GM19099 (cell line): ENCODE results near the gene ZNF256.

ENCODE experiments used
- POLR2A ChIP-seq: IDR thresholded peaks from 3 replicates; pipeline ENCODE4 v1.6.1; 2011; ENCODE audit warnings: low read depth; ENCODE audit not compliant: insufficient read length; ENCODE audit errors: extremely low read depth

Gene ZNF256

DNA sequence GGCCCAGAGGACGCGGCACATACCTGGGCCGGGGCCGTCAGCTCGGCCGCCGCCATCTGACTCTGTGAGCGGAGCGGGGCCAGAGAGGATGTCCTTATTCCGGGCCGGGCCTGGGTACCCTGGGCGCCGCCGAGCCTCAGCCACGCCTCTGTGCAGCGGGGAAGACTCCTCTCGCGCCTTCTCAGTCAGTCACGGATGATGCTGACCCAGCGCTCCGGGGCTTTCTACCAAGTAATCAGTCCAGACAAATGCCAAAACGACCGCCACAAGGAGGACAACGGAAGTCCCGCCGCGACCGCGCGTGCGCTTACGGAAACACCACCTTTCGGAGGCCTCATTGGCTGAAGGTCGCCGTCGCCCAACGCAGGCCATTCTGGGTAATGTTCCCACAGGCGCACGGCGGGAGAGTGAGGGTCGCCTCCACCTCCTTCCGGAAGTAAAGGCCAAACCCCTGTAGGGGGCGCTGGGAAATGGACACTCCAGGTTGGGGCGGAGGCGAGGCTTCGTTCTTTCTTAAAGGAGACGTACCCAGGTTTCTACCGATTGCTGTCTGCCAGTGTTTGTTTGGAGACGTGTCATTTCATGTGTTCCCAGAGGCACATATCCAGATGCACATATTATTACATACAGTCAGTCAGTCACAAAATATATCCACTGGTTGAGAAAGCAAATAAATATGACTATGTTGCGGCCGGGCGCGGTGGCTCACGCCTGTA, at the start of gene ZNF256:
Gene ZNF256, minus strand, starts transcription at position 288 of the 716 bp plus-strand sequence. Its CDS starts 232 bp downstream, at position 56.
- peak; percentile 65 for TF ChIP-seq POLR2A

DNA sequence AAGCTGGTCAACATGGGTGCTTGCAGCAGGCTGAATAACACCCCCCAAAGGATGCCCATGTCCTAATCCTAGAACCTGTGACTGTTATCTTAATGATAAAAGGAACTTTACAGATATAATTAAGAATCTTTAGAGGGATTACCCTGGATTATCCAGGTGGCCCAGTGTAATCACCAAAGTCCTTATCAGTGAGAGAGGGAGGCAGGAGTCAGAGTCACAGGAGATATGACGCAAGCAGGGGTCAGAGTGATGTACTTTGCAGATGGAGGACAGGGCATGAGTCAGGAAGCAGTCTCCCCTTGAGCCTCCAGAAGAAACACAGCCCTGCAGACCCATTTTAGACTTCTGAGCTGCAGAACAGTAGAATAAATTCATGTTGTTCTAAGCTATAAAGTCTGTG, 45.3 kb upstream of the ZNF256 start:
- no peak for TF ChIP-seq POLR2A

DNA sequence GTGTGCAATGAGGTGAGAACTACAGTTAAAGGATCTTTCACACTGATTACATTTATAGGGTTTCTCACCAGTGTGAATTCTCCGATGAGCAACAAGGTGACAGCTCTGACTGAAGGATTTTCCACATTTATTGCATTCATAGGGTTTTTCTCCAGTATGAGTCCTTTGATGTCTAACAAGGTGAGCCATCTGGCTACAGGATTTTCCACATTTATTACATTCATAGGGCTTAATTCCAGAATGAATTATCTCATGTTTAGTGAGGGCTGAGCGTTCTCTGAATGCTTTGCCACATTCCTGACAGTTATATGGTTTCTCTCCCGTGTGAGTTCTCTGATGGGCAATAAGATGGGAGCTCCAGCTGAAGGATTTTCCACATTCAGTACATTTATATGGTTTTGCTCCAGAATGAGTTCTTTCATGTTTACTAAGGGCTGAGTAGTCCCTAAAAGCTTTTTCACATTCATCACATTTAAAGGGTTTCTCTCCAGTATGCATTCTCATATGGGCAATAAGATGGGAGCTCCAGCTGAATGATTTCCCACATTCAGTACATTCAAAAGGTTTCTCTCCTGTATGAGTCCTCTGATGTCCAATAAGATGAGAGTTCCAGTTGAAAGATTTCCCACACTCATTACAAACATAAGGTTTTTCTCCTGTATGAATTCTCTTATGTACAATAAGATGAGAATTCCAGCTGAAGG, 31.2 kb upstream of the ZNF256 start:
- no peak for TF ChIP-seq POLR2A

DNA sequence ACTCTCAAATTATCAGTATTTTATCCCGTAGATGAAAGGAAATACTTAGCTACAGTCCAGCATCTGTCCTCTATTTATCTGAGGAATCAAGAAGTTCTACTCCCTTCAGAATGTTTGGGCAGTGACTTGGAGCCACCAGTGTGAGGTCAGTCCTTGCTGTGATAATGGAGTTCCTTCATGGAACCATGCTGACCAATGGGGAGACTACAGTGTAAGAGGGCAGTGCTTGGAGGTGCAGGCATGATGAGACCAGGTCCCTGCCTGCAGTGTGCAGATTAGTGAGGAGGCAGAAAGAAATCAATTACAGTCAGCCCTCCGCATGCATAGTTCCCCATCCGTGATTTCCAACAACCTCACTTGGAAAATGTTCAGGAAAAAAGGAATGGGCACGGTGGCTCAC, 26.9 kb upstream of the ZNF256 start, which contains the start of gene C19orf18:
Gene C19orf18, minus strand, starts transcription at position 101 of the 400 bp plus-strand sequence. CDS start 102 bp downstream, outside the sequence.
- no peak for TF ChIP-seq POLR2A

DNA sequence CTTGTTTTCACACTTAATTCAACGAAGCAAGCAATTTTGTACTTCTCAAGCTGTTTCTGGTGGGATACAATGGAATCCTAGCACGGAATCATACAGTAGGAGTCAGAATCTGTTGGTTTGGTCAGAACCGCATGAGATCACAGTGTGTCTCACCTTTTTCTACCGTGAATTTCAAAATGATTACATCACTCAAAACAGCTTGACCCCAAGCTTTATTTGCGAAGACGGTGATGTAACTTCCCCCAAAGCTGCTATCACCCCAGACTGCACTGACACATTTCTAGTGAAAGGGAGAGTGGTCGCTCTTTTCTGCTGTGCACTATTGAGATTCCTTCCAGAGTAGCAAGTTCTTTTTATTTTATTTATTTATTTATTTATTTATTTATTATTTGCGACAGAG, 17.3 kb upstream of the ZNF256 start:
- no peak for TF ChIP-seq POLR2A

DNA sequence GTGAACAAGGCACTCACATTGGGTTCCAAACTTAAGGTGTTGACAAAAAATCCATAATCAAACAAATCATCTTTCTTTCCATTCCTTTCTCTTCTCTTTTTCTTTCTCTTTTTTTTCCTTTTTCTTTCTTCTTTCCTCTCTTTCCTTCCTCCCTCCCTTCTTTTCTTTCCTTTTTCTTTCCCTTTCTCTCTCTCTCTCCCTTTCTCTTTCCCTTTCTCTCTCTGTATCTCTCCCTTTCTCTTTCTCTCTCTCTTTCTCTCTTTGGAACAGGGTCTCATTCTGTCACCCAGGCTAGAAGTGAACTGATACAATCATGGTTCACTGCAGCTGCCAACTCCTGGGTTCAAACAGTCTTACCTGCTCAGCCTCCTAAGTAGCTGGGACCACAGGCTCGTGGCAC, 14.3 kb upstream of the ZNF256 start:
- TF ChIP-seq POLR2A: no peak

DNA sequence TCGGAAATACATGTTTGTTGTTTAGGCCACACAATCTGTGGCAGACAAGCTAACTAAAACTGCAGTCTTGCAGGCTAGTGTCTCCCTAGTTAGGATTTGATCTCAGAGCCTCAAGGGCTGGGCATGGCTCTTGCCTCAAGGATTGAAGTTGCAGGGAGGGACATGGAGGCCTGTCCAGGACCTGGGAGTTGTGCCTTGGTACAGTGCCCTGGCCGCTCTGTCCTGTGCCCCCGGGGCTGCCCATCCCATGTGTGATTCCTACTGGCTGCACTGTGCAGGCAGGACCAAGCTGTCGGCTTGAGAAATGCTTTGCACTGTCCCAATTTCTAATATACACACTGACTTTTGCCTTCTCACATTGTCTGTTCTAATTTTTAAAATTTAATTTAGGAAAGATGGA, 7.5 kb upstream of the ZNF256 start:
- TF ChIP-seq POLR2A: no peak

DNA sequence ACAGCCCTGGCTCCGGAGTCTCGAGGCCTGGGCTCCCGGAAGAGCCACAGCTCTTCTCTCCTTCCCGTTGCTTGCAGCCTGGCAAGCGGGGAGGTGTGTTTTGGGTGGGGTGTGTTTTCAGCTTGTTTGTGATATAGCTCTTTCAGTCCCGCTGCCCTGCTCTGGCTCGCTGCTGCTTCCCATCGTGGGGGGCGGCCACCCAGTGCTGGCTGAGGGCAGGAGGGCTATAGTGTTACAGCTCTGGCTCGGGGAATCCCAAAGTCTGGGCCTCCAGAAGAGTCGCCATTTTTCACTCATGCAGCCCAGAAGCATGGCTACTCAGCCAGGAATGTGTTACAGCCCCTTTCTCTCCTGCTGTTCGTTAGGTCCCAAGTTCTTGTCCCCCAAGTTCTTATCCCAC, 2.2 kb upstream of the ZNF256 start:
- TF ChIP-seq POLR2A: no peak

DNA sequence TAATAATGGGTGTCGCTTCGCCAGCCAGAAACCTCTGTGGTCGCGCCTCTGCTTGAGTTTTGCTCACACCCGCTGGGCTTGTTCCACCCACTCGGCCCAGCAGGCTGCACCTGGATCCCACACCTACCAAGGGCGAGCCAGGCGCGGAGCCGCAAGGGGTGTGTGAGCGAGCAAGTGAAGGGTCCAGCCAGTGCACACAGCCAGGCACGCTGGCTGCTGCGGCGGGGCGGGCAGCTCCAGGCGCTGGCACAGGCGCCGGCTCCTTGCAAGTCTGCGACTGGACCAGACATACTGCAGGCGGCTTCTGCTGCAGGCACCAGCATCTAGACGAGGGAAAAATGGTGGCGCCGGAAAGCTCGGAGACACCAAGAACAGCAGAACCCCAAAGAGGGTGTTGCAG, 1.8 kb upstream of the ZNF256 start:
- no peak for TF ChIP-seq POLR2A

DNA sequence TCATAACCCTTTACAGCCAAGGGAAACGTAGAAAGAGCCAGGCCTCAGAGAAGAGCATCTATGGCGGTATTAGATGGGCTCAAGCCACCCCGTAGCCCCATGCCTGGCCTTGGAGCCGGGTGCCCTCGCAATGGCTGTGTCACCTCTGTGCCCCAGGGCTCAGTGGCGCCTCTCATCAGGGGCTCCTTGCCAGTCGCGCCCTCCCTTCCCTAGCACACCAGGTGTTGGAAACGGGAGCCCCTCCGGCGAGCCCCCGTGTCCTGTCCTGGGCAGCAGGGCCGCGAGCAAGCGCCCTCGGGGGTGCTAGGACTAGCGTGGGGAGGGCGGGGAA, 453 bp downstream of the ZNF256 start:
- TF ChIP-seq POLR2A: no peak

DNA sequence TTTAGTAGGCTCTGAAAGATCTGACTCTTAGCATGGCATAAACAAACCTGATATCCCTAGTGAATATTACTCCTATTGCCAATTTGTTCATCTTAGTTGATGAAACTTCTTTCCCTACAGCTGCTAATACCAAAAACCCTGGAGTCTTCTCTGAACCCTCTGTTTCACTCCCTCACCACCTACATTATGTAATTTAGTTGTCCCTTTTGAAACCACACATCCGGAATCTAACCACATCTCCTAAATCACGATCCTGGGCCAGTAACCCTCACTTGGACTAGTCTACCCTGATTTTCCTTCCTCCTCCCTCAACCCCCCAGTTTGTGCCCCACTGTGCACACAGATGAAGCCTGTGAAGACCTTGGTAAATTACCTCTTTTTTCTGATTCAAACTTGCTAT, 1.2 kb downstream of the ZNF256 start:
- no peak for TF ChIP-seq POLR2A

DNA sequence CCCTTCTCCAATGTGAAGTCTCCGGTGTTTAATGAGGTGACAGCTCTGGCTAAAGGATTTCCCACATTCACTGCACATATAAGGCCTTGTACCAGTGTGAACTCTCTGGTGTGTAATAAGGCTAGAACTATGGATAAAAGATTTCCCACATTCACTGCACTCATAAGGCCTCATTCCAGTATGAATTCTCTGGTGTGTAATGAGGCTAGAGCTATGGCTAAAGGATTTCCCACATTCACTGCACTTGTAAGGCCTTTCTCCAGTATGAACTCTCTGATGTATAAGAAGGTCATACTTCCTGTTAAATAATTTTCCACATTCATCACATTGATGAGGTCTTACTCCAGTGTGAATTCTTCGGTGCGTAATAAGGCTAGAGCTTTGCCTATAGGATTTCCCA, 5.9 kb downstream of the ZNF256 start:
- TF ChIP-seq POLR2A: no peak

DNA sequence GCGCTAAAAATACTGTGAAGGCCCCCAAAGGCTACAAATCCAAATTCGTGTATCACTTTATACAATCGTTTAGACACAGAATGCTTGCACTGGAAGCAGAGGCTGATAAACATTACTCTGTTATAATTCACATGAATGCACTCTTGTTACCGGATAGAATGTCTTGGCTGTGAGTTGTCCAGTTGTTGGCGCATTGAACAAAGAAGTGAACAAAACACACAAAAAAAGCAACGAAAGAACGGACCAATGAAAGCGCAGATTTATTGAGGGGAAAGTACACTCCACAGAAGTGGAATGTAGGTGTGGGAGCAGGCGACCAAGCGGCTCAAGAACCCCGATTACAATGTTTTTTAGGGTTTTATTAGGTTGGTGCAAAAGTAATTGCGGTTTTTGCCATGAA, 11.8 kb downstream of the ZNF256 start:
- no peak for TF ChIP-seq POLR2A

DNA sequence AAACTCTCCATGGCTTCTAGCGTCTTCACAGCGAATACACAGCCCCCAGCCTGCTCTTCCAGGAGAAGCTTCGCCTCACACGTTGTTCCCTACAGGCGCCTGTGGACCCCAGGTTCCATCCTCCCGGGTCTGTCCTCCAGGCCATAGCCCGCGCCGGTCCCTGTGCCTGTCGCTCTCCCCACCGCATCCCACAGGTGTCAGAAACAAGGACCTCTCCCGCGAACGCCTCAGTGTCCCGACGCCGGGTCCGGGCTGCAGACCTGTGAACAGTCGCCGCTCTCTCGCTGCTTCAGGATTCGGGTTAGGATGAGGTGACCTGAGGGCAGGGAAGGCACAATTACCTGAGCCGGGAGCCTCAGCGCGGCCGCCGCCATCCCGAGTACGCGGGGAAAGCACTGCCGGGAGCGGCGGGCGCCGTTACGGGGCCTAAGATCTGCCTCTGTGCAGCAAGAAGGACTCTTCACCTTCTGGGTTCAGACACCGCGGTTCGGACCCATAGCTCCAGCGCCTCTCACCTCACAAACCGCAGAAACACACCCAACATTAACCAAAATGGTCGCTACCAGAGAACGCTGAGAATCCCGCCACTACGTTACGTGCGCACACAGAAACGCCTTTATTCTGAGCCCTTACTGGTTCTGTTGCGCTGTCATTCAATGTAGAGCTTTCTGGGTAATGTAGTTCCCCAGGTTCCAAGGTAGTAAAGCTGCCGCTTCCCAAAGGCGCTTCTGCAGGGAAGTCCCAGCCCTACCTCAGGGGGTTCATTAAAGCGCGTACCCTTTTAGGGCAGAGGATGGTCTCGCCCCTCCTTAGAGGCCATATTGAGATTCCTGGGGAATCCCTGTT, 12.5 kb downstream of the ZNF256 start, which contains the start of gene ZNF418:
Gene ZNF418, minus strand, starts transcription at position 583 of the 846 bp plus-strand sequence. CDS start 1,580 bp downstream, outside the sequence.
- TF ChIP-seq POLR2A: no peak

DNA sequence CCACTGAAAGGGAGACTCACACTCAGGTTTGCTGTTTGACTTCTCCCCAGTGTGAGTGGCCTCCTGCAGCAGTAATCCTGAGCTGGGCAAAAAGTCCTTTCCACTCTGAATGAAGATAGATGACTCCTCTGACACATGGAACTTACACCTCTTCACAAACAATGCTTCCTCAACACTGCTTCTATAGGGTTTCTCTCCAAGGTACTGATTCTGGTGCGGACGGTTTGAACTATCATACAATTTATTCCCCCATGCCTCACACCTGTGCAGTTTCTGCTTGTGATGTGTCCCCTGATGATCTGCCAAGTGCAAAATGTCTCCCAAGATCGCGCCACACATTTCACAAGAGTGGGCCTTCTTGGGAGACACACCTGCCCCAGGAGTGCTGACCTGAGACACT, 19.9 kb downstream of the ZNF256 start:
- TF ChIP-seq POLR2A: no peak
